ENCODE measurements around the gene TLR4. TPM values are rescaled to one million over a fixed set of nuclear protein-coding genes. Genes with fewer than 3 reads are reported as not detected.

The TLR4 gene
- total RNA-seq, 1 experiment from 2014 or later, result 0.07 TPM

GRCh38 chr9:117739624-117740347 is 35.6 kb downstream of the TLR4 start:
- no peaks in the 10 kb centered on the region for H3K36me3 Mint-ChIP-seq (ENCODE audit: insufficient read depth in 1 of 3, low read depth in 3 of 3)
- no peak overlapping the region for H3K27ac ChIP-seq (ENCODE audit: insufficient read length, low read depth, low read length)
- WGBS (ENCODE audit: extremely low coverage, insufficient read length, low lambda C conversion rate), result no CpG with 5 or more reads among the region's 11 CpGs
- H3K56ac ChIP-seq (ENCODE audit: insufficient read length, low read depth, low read length), result no peak overlapping the region
- H3K9me3 Mint-ChIP-seq, result no peaks in the 10 kb centered on the region
- no peak overlapping the region for H4K8ac ChIP-seq (replicated peaks; ENCODE audit: insufficient read length, low read depth, low read length)
- H3K23me2 ChIP-seq (ENCODE audit: insufficient read length, low read depth, low read length, poor library complexity, severe bottlenecking), result no peaks in the 10 kb centered on the region
- H3K27me3 Mint-ChIP-seq (ENCODE audit: low read depth), result no peaks in the 10 kb centered on the region
- no peak overlapping the region for H3K4ac ChIP-seq (ENCODE audit: low read depth, low read length)
- H3K27me3 ChIP-seq (ENCODE audit: insufficient read depth, low read length), result no peaks in the 10 kb centered on the region
- no peaks in the 10 kb centered on the region for H3K79me2 ChIP-seq (ENCODE audit: insufficient read depth, low read length)
- no peak overlapping the region for H2AFZ ChIP-seq (ENCODE audit: low read length)
- no peak overlapping the region for H3K4me2 ChIP-seq (ENCODE audit: insufficient read depth, insufficient read length, low read length)
- no peak overlapping the region for H3K18ac ChIP-seq (ENCODE audit: insufficient read length, low read depth, low read length)
- H3K9me3 ChIP-seq (ENCODE audit: control insufficient read depth, low read depth, low read length), result no peaks in the 10 kb centered on the region
- no peaks in the 10 kb centered on the region for H4K20me1 ChIP-seq (ENCODE audit: control insufficient read depth, insufficient read depth, insufficient read length)
- H3T11ph ChIP-seq (ENCODE audit: low read length), result no peak overlapping the region
- H3K14ac ChIP-seq (ENCODE audit: insufficient read depth, low read length), result no peak overlapping the region
- H3K79me1 ChIP-seq (ENCODE audit: insufficient read depth, low read depth, low read length, poor library complexity, severe bottlenecking), result no peaks in the 10 kb centered on the region
- H3K27ac Mint-ChIP-seq, result no peak overlapping the region
- H3K9ac ChIP-seq (ENCODE audit: extremely low read depth, insufficient read length, low read length), result no peak overlapping the region
- no peak overlapping the region for H3K4me3 Mint-ChIP-seq
- H2BK20ac ChIP-seq (ENCODE audit: low read depth, low read length, poor library complexity, severe bottlenecking), result no peak overlapping the region
- 0 out of 2 replicates have a peak, but pooled peaks cover 2% of the 10 kb centered on the region for H3K4me1 ChIP-seq (ENCODE audit: insufficient read depth, low read length)
- H2BK5ac ChIP-seq (ENCODE audit: insufficient read length, low read length), result no peak overlapping the region
- H2BK12ac ChIP-seq (ENCODE audit: insufficient read length, low read depth, low read length), result no peak overlapping the region
- no peak overlapping the region for H3K23ac ChIP-seq (ENCODE audit: insufficient read length, low read depth, low read length)
- H2BK120ac ChIP-seq (ENCODE audit: low read depth, low read length, poor library complexity, severe bottlenecking), result no peak overlapping the region
- no peaks in the 10 kb centered on the region; a peak in 2 of 4 replicates for H3K4me1 Mint-ChIP-seq
- no peak overlapping the region for H2BK15ac ChIP-seq (ENCODE audit: low read depth, low read length)
- H2AK5ac ChIP-seq (ENCODE audit: insufficient read length, low read length), result no peak overlapping the region
- no peak overlapping the region for H4K5ac ChIP-seq (ENCODE audit: insufficient read length, low read depth, low read length)
- TF ChIP-seq, protein P1, sequence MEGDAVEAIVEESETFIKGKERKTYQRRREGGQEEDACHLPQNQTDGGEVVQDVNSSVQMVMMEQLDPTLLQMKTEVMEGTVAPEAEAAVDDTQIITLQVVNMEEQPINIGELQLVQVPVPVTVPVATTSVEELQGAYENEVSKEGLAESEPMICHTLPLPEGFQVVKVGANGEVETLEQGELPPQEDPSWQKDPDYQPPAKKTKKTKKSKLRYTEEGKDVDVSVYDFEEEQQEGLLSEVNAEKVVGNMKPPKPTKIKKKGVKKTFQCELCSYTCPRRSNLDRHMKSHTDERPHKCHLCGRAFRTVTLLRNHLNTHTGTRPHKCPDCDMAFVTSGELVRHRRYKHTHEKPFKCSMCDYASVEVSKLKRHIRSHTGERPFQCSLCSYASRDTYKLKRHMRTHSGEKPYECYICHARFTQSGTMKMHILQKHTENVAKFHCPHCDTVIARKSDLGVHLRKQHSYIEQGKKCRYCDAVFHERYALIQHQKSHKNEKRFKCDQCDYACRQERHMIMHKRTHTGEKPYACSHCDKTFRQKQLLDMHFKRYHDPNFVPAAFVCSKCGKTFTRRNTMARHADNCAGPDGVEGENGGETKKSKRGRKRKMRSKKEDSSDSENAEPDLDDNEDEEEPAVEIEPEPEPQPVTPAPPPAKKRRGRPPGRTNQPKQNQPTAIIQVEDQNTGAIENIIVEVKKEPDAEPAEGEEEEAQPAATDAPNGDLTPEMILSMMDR (conservative IDR thresholded peaks at IDR 0.05), result no peak
- no peak overlapping the region for H4K91ac ChIP-seq (ENCODE audit: insufficient read length, low read depth, low read length)
- no peak for DNase-seq
